Upper lobe of left lung (tissue), 6 donors: ENCODE data around the gene ARPIN. TPM values are rescaled to one million over a fixed set of nuclear protein-coding genes. Genes with fewer than 3 reads are reported as not detected.
"Not testable (repeated sequence)": the region's sequence is repeated elsewhere in the genome, so short reads cannot be mapped to it uniquely, and the experiment has no call there.

ENCODE experiments used
- ATAC-seq, 2 donors: fragments of 200-7000 bp; cut with Tn5 transposase; one replicate each; pipeline ENCODE4 v1.9.1; 2022; ENCODE audit warnings: mild to moderate bottlenecking in 2 of 2, moderate library complexity in 2 of 2; ENCODE audit not compliant: low FRiP score in 2 of 2
- DNase-seq, 2 donors: peaks; one replicate each; pipeline ENCODE4 v3.0.0-alpha.2; 2019 to 2020
- H3K27ac ChIP-seq, 4 donors: fragments of 200-600 bp; sonication (generic); one replicate each; pipeline ENCODE4 v1.5.1; 2016 to 2019
- H3K27me3 ChIP-seq, 4 donors: fragments of 200-600 bp; sonication (generic); one replicate each; pipeline ENCODE4 v1.5.1; 2017 to 2019
- H3K36me3 ChIP-seq, 4 donors: fragments of 200-600 bp; sonication (generic); one replicate each; pipeline ENCODE4 v1.5.1; 2016 to 2019
- H3K4me1 ChIP-seq, 4 donors: fragments of 200-600 bp; sonication (generic); one replicate each; pipeline ENCODE4 v1.5.1; 2018 to 2019
- H3K4me3 ChIP-seq, 4 donors: fragments of 200-600 bp; sonication (generic); one replicate each; pipeline ENCODE4 v1.5.1; 2017 to 2019; ENCODE audit warnings: mild to moderate bottlenecking in 2 of 4, moderate library complexity in 1 of 4
- H3K9me3 ChIP-seq, 4 donors: fragments of 200-600 bp; sonication (generic); one replicate each; pipeline ENCODE4 v1.5.1; 2018 to 2019
- CTCF ChIP-seq, 6 experiments: fragments of 450-650 bp in 4 of 6; fragments of 200-600 bp in 2 of 6; sonication (generic) in 2 of 6; IDR thresholded peaks; one replicate each; pipeline ENCODE4 v1.5.1; 2016 to 2019; ENCODE audit warnings: antibody characterized with exemption in 6 of 6
- EP300 ChIP-seq, 4 donors: sonication (generic); formaldehyde crosslinking; IDR thresholded peaks; one replicate each; pipeline ENCODE4 v1.5.1; 2017; ENCODE audit warnings: antibody characterized with exemption in 4 of 4, control low read depth in 2 of 4
- POLR2A ChIP-seq, 4 donors: fragments of 450-650 bp; IDR thresholded peaks; one replicate each; pipeline ENCODE4 v1.5.1; 2016 to 2017; ENCODE audit warnings: antibody characterized with exemption in 4 of 4, mild to moderate bottlenecking in 2 of 4
- POLR2AphosphoS5 ChIP-seq, 2 donors: sonication (generic); formaldehyde crosslinking; IDR thresholded peaks; one replicate each; pipeline ENCODE4 v1.5.1; 2017; ENCODE audit warnings: antibody characterized with exemption in 2 of 2
- WGBS, 2 donors: methylation state at CpG; one replicate each; pipeline ENCODE4 v1.1.5; 2017 to 2018; 5-methylcytosine and 5-hydroxymethylcytosine counted together
- total RNA-seq, 6 donors: library from RNA; depleted of rRNA in 4 of 6; stranded (reverse); fragments of >200 nt in 4 of 6; gene quantifications; one replicate each; pipeline versions ENCODE4 v1.1.0 to v1.2.1, GENCODE V29; 2016 to 2021
- donor health status: DM: no; HTN: no; CAD: no; lungs with moderate emphysema.
- donor health status: DM: no; HTN: yes; CAD: no; lungs with severe emphysema.

ARPIN gene
- total RNA-seq, 6 donors from 2014 or later, result 24.9 to 56.6 (median 35.1) TPM

- Histone ChIP-seq H3K27ac (no peak overlapping the region), H3K4me1 (peaks cover 0 to 7% (median 3%) of the 10 kb centered on the region in 4 donors), H3K27me3 (no peaks in the 10 kb centered on the region), H3K4me3 (no peak overlapping the region), H3K36me3 (peaks cover 3 to 31% (median 17%) of the 10 kb centered on the region in 4 donors), H3K9me3 (no peaks in the 10 kb centered on the region)
- ATAC-seq (no peak), DNase-seq (no peak)
- 91 to 96% methylated on average over 4 of the region's 4 CpGs for WGBS, 2 donors
- TF ChIP-seq EP300 (IDR thresholded peaks at IDR 0.05) (no peak), POLR2AphosphoS5 (IDR thresholded peaks at IDR 0.05) (no peak), POLR2A (IDR thresholded peaks at IDR 0.05) (no peak), CTCF (IDR thresholded peaks at IDR 0.05) (no peak)
Measured at GRCh38 chr15:89870688-89871288, 42.0 kb downstream of the ARPIN start.

GRCh38 chr15:89870006-89870405, 42.7 kb downstream of the ARPIN start:
- Histone ChIP-seq H3K27ac (no peak overlapping the region), H3K27me3 (no peaks in the 10 kb centered on the region), H3K4me3 (no peak overlapping the region), H3K4me1 (peaks cover 0 to 5% (median 2%) of the 10 kb centered on the region in 4 donors), H3K36me3 (peaks cover 3 to 25% (median 16%) of the 10 kb centered on the region in 4 donors), H3K9me3 (no peaks in the 10 kb centered on the region)
- DNase-seq, result no peak
- TF ChIP-seq POLR2AphosphoS5 (IDR thresholded peaks at IDR 0.05) (no peak), POLR2A (IDR thresholded peaks at IDR 0.05) (no peak), EP300 (IDR thresholded peaks at IDR 0.05) (no peak), CTCF (IDR thresholded peaks at IDR 0.05) (no peak)
- ATAC-seq, result no peak
- 87 to 93% methylated on average over 5 of the region's 5 CpGs for WGBS, 2 donors

GRCh38 chr15:89869490-89869889, 43.3 kb downstream of the ARPIN start:
- peaks cover 6 to 25% (median 19%) of the 10 kb centered on the region in 4 donors for H3K36me3 ChIP-seq
- not testable (repeated sequence) for ATAC-seq, DNase-seq

GRCh38 chr15:89864958-89865739, 47.6 kb downstream of the ARPIN start:
- Histone ChIP-seq H3K4me3 (no peak overlapping the region), H3K4me1 (no peaks in the 10 kb centered on the region), H3K9me3 (no peaks in the 10 kb centered on the region), H3K36me3 (peaks cover 6 to 38% (median 22%) of the 10 kb centered on the region in 4 donors), H3K27me3 (no peaks in the 10 kb centered on the region), H3K27ac (no peak overlapping the region)
- no peak for DNase-seq
- no peak for ATAC-seq
- WGBS, 2 donors, result 70 to 72% methylated on average over 3 of the region's 3 CpGs
- TF ChIP-seq CTCF (IDR thresholded peaks at IDR 0.05), result no peak
- TF ChIP-seq POLR2AphosphoS5 (IDR thresholded peaks at IDR 0.05), result no peak
- no peak for TF ChIP-seq EP300 (IDR thresholded peaks at IDR 0.05)
- TF ChIP-seq POLR2A (IDR thresholded peaks at IDR 0.05), result no peak

More at GRCh38 chr15:89869490-89869889, 43.3 kb downstream of the ARPIN start:
- H3K27ac ChIP-seq, H3K27me3 ChIP-seq, H3K4me1 ChIP-seq, H3K4me3 ChIP-seq, H3K9me3 ChIP-seq: not testable (repeated sequence)
- WGBS, 2 donors, result 94 to 98% methylated on average over 9 of the region's 9 CpGs

- ATAC-seq (no peak), DNase-seq (no peak)
- Histone ChIP-seq H3K27ac (no peak overlapping the region), H3K4me1 (no peaks in the 10 kb centered on the region), H3K36me3 (peaks cover 3 to 41% (median 20%) of the 10 kb centered on the region in 4 donors), H3K9me3 (no peaks in the 10 kb centered on the region), H3K4me3 (no peak overlapping the region), H3K27me3 (no peaks in the 10 kb centered on the region)
- TF ChIP-seq EP300 (IDR thresholded peaks at IDR 0.05) (no peak), POLR2AphosphoS5 (IDR thresholded peaks at IDR 0.05) (no peak), CTCF (IDR thresholded peaks at IDR 0.05) (no peak), POLR2A (IDR thresholded peaks at IDR 0.05) (no peak)
Measured at GRCh38 chr15:89863918-89864317, 48.8 kb downstream of the ARPIN start.
